ENCODE results near the gene AKAP3.

AKAP3 gene

DNA sequence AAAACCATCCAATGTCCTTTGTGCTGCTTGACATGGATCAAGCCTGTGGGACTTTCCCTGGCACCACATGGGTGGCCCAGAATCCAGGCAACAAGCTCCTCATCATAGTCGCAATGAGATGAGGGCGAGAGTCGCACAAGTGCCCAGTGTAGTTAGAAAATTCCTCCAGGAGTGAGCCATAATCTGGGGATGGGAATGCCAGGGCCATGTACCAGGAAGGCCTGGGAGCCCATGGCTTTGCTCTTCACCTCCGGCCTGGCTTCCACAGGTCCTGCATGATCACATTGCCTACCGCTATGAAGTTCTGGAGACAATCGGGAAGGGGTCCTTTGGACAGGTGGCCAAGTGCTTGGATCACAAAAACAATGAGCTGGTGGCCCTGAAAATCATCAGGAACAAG lies 53.0 kb downstream of the AKAP3 start:
- no peak for DNase-seq

DNA sequence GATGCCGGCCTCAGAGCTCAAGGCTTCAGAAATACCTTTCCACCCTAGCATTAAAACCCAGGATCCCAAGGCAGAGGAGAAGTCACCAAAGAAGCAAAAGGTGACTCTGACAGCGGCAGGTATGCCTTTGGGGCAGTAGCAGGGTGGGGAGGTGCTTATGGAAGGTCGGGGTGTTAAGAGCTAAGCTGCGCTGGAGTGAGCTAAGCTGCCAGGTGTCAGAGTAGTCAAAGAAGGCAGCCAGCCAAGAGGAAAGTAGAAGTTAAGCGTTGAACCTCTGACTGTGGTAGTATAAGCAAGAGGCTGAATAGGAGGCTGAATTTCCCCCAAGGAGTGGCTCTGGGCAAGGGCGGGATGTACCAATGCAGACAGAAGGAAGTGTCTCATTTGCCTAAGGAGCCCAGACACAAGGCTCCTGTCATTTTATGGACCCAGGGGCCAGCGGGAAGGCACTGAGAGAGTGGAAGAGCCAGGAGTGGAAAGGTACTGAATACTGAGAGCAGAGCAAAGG lies 57.6 kb downstream of the AKAP3 start:
- DNase-seq, result no peak

DNA sequence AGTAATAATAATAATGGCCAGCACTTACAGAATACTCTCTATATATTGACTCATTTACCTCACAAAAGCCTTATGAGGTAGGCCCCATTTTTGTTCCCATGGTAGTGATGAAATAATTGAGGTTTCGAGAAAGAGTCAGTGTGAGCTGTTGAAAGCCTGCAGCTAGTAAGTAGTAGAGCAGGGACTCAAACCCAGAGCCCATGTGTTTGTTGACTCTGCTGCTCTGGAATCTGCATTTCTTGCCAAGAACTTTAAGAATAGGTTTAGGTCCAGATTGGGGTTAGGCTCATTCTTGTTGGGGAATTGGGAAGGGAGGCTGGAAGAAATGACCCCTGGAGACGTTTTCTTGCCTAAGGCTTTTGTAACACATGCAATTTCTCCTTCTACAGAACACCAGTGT lies 58.9 kb downstream of the AKAP3 start:
- DNase-seq, result no peak

DNA sequence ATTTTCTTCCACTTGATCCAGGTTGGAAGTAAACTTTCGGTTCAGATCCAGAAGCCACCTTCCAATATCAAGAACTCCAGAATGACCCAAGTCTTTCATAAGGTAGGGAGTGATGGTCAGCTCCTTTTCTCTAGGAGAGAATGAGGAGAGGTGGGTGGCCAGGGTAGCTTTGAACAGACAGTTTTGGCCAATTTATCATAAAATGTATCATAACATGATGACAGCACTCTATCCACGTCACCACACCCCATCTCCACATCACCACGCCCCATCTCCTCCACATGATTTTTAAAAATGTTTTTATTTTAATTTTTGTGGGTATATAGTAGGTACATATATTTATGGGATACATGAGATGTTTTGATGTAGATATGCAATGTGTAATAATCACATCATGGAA lies 59.9 kb downstream of the AKAP3 start:
- no peak for DNase-seq

DNA sequence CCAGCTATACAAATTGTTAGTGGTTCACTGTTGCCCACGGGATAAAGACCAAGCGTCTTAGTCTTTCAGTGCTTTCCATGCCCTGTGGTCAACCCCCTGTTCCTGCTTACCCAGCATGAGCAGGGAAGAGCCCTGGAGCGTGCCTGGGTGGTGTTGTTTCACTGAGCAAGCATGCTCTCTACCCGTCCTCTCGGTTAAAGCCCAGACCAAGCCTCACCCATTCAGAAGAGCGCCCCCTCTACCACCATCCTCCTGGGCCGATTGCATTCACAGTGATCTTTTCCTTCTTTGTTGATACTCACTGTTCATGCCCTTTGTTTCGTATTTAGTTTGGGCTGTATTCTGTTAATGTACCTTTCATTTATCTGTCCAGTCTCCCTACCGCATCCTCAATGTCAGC lies 61.7 kb downstream of the AKAP3 start:
- no peak for DNase-seq

DNA sequence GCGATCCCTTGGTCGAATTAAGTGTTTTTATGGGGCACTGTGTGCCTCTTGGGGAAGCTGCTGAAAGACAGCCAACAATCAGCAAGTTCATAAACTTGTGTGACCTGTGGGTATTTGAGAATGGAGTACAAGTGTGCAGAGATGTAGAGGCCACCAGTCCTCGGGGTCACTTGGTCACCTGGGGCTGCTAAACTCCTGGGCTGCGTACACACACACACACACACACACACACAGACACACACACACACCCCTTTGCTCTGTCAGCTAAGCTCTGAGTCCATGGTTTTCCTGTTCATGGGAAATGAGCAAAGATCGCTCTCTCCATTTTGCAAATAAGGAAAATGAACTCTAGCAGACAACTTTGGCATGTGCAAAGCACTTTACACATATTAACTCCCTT lies 62.4 kb downstream of the AKAP3 start:
- DNase-seq, result no peak

DNA sequence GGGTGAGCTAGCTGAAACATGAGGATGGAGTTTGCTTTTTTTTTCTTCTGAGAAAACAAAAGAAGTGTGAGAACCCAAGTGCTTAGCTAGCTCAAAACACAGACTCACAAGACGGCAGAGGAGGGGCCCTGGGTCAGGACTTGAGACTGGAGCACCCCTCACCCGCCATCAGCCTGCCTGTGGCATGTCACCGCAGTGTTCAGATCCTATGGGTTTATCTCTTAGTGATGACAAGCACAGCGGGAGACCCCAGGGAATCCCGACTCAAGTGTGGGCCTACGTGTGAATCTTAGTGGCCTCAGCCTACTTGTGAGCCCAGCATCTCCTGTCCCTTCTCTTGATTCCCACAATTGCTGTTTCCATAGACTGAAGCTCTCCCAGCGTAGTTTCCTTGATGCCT lies 64.0 kb downstream of the AKAP3 start:
- no peak for DNase-seq

DNA sequence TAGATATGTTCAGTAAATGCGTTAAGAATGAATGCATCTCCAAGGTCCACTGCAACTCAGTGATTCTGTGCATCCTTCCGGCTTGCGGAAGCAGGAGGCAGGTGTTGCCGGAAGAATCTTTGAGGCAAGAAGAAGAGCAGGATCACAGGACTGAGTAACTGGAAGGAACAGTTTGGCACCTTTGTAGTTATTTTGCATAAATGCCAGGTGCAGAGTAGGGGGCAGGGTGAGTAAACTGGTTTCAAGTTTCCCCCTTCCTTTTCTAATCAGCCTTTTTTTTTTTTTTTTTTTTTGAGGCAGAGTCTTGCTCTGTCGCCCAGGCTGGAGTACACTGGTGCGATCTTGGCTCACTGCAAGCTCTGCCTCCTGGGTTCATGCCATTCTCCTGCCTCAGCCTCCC lies 64.6 kb downstream of the AKAP3 start:
- no peak for DNase-seq

DNA sequence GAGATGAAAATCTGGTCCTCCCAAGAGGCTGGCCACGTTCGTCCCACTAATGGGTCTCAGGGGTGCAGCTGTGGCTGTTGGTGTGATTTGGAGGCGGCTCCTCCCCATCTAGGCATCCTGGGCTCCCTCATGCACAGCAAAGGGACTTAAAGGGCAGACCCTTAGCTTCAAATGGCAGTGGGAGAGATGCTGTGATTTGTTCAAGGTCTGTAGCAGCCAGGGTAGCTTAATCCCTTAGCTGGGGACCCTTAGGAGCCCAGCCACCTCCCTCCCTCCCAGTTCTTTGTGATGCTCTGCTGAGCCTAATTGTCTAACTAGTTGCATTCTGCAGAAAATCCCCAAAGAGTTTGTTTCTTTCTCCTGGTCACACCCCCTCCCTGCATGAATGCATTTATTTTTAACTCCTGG lies 68.6 kb downstream of the AKAP3 start:
- no peak for DNase-seq

DNA sequence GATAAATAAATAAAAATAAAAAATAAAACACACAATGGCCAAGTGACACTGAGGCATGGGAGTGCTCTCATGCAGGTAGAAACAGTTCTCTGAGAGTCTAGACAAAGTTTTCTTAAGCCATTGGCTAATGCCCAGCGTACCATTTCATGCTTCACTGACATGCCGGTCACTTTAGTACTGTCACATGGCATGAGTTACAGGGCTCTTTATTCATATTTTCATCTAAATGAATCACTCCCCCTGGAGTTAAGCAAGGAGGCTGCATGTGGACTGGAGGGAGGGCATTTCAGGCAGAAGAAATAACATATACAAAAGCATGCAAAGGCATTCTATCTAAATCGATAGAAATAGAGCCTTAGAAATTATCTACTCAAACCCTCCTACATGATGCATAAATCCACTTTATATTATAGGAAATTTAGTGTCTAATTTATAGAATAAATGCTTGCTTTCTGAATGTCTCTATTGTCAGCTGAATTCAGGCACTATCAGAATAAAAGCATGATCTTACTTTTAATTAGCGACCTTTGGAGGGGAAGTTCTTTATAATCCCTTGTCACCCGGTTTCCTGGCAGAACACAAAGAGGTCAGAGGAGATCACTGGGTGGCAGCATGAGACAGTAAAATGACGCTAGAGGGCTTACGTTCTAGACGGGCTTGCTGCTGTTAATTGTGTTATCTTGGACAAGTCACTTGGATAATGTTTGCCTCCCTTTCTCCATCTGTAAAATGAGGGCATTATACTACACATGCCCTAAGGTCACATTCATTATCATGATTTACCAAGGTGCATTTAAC lies 69.3 kb downstream of the AKAP3 start:
- DNase-seq, result no peak

DNA sequence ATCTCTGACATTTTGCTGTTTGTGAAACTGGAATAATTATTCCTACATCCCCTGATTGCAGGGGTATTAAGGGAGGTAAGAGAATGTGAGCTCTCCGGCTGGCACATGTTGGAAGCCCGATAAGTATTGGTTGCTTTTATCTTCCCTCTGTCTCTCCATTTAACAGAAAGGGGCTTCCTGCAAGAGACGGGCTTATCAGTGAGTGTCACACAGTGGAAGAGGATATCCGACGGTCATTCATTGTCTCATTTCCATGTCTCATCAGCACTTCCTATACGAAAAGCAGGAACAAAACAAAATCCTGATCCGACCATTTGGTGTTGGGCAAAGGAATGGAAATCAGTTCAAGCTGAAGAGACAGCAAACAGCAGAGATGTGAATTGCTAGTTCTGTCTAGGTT lies 76.2 kb downstream of the AKAP3 start:
- DNase-seq, result no peak

DNA sequence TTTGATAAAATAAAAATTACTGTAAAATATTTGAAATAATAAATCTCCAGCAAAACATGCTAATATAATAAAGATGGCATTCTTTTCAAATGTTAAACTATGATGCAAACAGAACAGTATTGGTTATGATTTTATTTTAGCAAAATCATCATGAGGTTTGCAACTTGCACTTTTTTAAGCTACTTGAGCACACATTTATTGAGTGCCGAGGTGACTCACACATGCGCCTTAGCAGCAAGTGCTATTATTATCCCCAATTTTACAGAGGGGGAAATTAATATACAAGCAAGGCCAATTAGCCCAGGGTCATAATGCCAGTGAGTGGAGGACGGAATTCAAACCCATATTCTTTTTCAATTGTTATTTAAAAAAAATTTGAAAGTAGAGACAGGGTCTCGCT lies 79.6 kb downstream of the AKAP3 start:
- DNase-seq, result no peak

DNA sequence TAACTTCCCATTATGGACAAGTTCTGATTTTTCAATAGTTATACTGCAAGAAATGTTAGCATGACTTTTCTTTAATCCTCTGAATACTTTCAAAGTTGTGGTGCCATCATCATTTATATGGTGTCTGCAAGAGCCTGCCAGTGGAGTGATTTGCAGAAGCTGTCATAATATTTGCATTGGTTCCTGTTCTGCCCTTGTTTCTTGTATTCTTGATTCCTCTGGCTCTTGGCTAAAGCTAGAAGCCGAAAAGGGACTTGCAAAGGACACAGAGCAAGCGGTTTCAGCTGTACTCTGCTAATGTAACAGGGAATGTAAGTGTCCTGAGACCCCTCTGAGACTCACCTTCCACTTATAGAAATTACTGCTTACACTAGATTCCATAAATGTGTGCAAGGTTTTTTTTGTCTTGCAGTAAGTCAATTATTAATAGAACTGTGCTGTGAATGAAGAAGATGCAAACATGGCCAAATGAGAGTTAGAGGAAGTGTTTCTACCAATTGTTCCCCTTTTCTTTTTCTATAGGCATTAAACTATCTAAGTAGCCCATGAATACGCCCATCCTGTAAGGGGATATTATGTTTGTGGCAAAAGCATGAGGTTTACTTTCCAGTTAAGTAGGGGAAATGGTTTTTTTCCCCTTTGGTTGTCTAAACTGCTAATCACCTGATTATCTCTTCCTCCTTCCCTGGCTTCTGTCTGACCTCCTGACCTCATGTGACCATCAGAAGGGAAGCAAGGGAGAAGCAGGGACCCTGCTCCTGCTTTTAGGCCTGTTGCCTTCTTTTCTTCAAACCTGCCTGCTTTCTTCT lies 81.6 kb downstream of the AKAP3 start:
- DNase-seq, result no peak

DNA sequence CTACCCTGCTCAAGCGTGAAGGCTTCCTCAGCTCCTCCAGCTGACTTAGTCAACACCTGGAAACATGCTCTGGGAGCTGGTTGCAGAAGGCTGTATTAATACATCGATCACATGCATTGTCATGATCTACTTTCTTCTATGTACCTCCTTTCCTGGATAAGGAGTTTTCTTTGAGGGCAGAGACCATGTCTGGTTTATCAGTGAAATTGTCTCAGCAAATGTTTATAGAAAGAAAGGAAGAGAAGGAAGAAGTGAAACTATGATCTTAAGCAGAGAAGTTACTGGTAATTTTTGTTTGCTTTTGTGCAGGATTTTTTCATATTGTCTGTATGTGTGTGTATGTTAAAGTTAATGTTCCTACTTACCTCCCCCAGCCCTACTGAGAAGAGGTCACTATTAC lies 82.4 kb downstream of the AKAP3 start:
- DNase-seq, result no peak
